Retinal pigment epithelial cell (primary cell): ENCODE results near the gene RAP1GAP.

Experiments used
- DNase-seq: peaks from one replicate; pipeline ENCODE4 v3.0.0-alpha.2; 2010; ENCODE audit warnings: low read depth
- H3K4me3 ChIP-seq: 2 replicates; pipeline ENCODE4 v1.5.1; 2011; ENCODE audit warnings: mild to moderate bottlenecking, low read length, control low read depth, moderate library complexity
- CTCF ChIP-seq: conservative IDR thresholded peaks from 2 replicates; pipeline ENCODE4 v1.5.1; 2011; ENCODE audit warnings: low read depth, low read length, control low read depth, inconsistent platforms

Gene RAP1GAP

GRCh38 chr1:21573475-21573874 is 95.7 kb downstream of the RAP1GAP start:
- H3K4me3 ChIP-seq = no peak overlapping the region
- no peak for TF ChIP-seq CTCF
- no peak for DNase-seq

GRCh38 chr1:21572735-21573277 is 96.4 kb downstream of the RAP1GAP start:
- H3K4me3 ChIP-seq = no peak overlapping the region
- no peak for DNase-seq
- no peak for TF ChIP-seq CTCF

DNA sequence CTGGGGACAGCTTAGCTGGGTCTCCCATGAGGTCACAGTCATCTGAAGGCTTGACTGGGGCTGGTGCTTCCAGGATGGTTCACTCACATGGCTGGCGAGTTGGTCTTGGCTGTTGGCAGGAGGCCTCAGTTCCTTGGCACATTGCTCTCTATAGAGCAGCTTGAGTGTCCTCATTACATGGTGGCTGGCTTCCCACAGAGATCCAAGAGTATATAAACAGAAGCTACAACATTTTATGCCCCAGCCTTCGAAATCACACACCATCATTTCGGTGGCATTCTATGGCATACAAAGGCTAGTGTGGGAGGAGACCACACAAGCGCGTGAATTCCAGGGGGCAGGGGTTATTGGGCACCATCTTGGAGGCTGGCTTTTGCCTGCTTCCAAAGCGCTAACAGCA is 96.9 kb downstream of the RAP1GAP start:
- no peak for TF ChIP-seq CTCF
- no peak overlapping the region for H3K4me3 ChIP-seq
- DNase-seq = no peak

- TF ChIP-seq CTCF = no peak
- H3K4me3 ChIP-seq = no peak overlapping the region
- no peak for DNase-seq
Measured at GRCh38 chr1:21570885-21571284, 98.3 kb downstream of the RAP1GAP start.

DNA sequence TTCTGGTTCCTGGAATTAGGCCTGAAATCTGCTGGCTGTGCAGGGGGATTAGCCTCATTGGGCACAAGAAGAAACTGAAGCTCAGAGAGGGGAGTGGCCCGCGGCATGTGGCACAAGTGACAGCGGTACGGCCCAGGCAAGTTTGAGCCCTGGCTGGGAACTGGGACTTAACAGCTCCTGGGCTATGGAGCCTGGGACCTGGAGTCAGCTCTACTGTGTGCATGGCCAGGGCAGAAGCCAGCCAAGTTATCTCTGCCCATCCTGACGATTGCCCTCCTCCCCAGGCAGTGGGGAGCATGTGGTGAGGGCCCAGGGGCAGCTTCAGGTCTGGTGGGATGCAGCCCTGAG is 98.7 kb downstream of the RAP1GAP start:
- no peak for DNase-seq
- H3K4me3 ChIP-seq = no peak overlapping the region
- TF ChIP-seq CTCF = no peak

GRCh38 chr1:21569820-21570527 is 99.2 kb downstream of the RAP1GAP start:
- no peak overlapping the region for H3K4me3 ChIP-seq
- TF ChIP-seq CTCF = no peak
- DNase-seq = no peak

- no peak overlapping the region for H3K4me3 ChIP-seq
- no peak for TF ChIP-seq CTCF
- DNase-seq = no peak
Measured at GRCh38 chr1:21568809-21569385, 100.3 kb downstream of the RAP1GAP start.
